GM12878 (cell line): ENCODE measurements around the gene RYR2. TPM values are rescaled to one million over a fixed set of nuclear protein-coding genes. Genes with fewer than 3 reads are reported as not detected.

Experiments used
- ATAC-seq: fragments of 200-7000 bp; cut with Tn5 transposase; 3 replicates; pipeline ENCODE4 v1.9.1; 2020; ENCODE audit warnings: mild to moderate bottlenecking, moderate library complexity
- BruUV-seq: library from RNA; stranded (reverse); fragments of 400-500 nt; replicated peaks from 2 replicates; lab custom pipeline; 2021; lab: Mats Ljungman, UMichigan
- CTCF ChIA-PET: fragments of 300-600 bp; sonication (Branson Sonifier 250); formaldehyde crosslinking; extraction: SDS; loops from one replicate; lab custom pipeline; 2021; ENCODE audit warnings: inconsistent platforms; lab: Yijun Ruan, JAX
- POLR2A ChIA-PET: fragments of 350-600 bp; formaldehyde crosslinking; extraction: SDS; loops from one replicate; lab custom pipeline; 2021; ENCODE audit warnings: inconsistent platforms; lab: Charles Lee
- RAD21 ChIA-PET: fragments of 300-600 bp; sonication (Branson Sonifier 250); formaldehyde crosslinking; loops from one replicate; lab custom pipeline; 2023; ENCODE audit warnings: antibody characterized with exemption; ENCODE audit not compliant: unreplicated experiment; lab: Charles Lee
- SMC1A ChIA-PET: fragments of 300-600 bp; sonication (Branson Sonifier 250); formaldehyde crosslinking; loops from one replicate; lab custom pipeline; 2023; ENCODE audit not compliant: unreplicated experiment, uncharacterized antibody; lab: Charles Lee
- DNase-seq: peaks from one replicate; pipeline ENCODE4 v3.0.0-alpha.2; 2011; ENCODE audit warnings: low read depth, low spot score
- FAIRE-seq: peaks from 3 replicates; lab custom pipeline; 2011; peaks lifted over from hg19 to GRCh38; lab: Jason Lieb, UNC
- H2AFZ ChIP-seq: 2 replicates; pipeline ENCODE4 v1.6.0; 2011; ENCODE audit warnings: low read depth, low read length, control low read depth; ENCODE audit not compliant: control insufficient read depth
- H3K27ac ChIP-seq: 2 replicates; pipeline ENCODE4 v1.5.1; 2011; ENCODE audit warnings: control low read depth; ENCODE audit not compliant: control insufficient read depth, insufficient read depth
- H3K27me3 ChIP-seq, 2 experiments: replicated peaks in 1 of 2; 2 replicates each; pipeline versions ENCODE4 v1.6.0 to v1.6.1; 2011; ENCODE audit warnings: low read length in 1 of 2; ENCODE audit not compliant: control insufficient read depth in 2 of 2, insufficient read depth in 2 of 2
- H3K36me3 ChIP-seq, 2 experiments: 2 replicates each; pipeline ENCODE4 v1.5.1; 2011; ENCODE audit warnings: low read length in 1 of 2; ENCODE audit not compliant: control insufficient read depth in 2 of 2, insufficient read depth in 2 of 2
- H3K4me1 ChIP-seq: 2 replicates; pipeline ENCODE4 v1.6.1; 2011; ENCODE audit warnings: mild to moderate bottlenecking, low read length, moderate library complexity, mixed read lengths; ENCODE audit not compliant: control insufficient read depth, insufficient read depth
- H3K4me2 ChIP-seq: 2 replicates; pipeline ENCODE4 v1.6.0; 2011; ENCODE audit warnings: control low read depth; ENCODE audit not compliant: control insufficient read depth, insufficient read depth
- H3K4me3 ChIP-seq: fragments of 200-600 bp; sonication (generic); 2 replicates; pipeline ENCODE4 v1.5.1; 2016
- H3K79me2 ChIP-seq: 2 replicates; pipeline ENCODE4 v1.6.0; 2011; ENCODE audit warnings: low read length; ENCODE audit not compliant: control insufficient read depth, insufficient read depth
- H3K9ac ChIP-seq: 2 replicates; pipeline ENCODE4 v1.8.0; 2011; ENCODE audit warnings: low read length, control low read depth, mixed read lengths; ENCODE audit not compliant: control insufficient read depth, insufficient read depth
- H3K9me3 ChIP-seq: replicated peaks from 3 replicates; pipeline ENCODE4 v1.5.1; 2011; ENCODE audit warnings: mild to moderate bottlenecking, low read length; ENCODE audit not compliant: control insufficient read depth, insufficient read depth
- H4K20me1 ChIP-seq: 2 replicates; pipeline ENCODE4 v1.6.0; 2011; ENCODE audit not compliant: control insufficient read depth, insufficient read depth
- ASH2L ChIP-seq: fragments of 300-600, 200-600 bp; sonication (generic); IDR thresholded peaks from 2 replicates; pipeline ENCODE4 v1.6.1; 2017; ENCODE audit warnings: low read depth, mild to moderate bottlenecking, borderline replicate concordance
- CHD2 ChIP-seq: IDR thresholded peaks from 2 replicates; pipeline ENCODE4 v1.6.1; 2011; ENCODE audit warnings: low read depth, low read length, improper control_type of control experiment, borderline replicate concordance
- MYB ChIP-seq: fragments of 150-350 bp; IDR thresholded peaks from 2 replicates; pipeline ENCODE4 v1.6.1; 2014; ENCODE audit warnings: mild to moderate bottlenecking, low read depth, low read length, borderline replicate concordance
- NFYB ChIP-seq: IDR thresholded peaks from 2 replicates; pipeline ENCODE4 v1.6.1; 2011; ENCODE audit warnings: low read depth, mild to moderate bottlenecking, low read length, improper control_type of control experiment, moderate library complexity; ENCODE audit not compliant: insufficient read depth
- PAX8 ChIP-seq: fragments of 450-650 bp; IDR thresholded peaks from 2 replicates; pipeline ENCODE4 v1.6.1; 2017; ENCODE audit warnings: mild to moderate bottlenecking, moderate library complexity
- RFX5 ChIP-seq: IDR thresholded peaks from 2 replicates; pipeline ENCODE4 v1.6.1; 2011; ENCODE audit warnings: low read depth, low read length, improper control_type of control experiment
- SIX5 ChIP-seq: IDR thresholded peaks from 2 replicates; pipeline ENCODE4 v1.6.1; 2011; ENCODE audit warnings: mild to moderate bottlenecking, low read depth, low read length, moderate library complexity; ENCODE audit not compliant: severe bottlenecking
- SREBF1 ChIP-seq: IDR thresholded peaks from 2 replicates; pipeline ENCODE4 v1.6.1; 2012; ENCODE audit warnings: mild to moderate bottlenecking, low read length
- STAT1 ChIP-seq: fragments of 450-650 bp; conservative IDR thresholded peaks from 2 replicates; pipeline ENCODE4 v1.6.1; 2014; ENCODE audit warnings: antibody characterized with exemption, mild to moderate bottlenecking
- TCF12 ChIP-seq: IDR thresholded peaks from 2 replicates; pipeline ENCODE4 v1.6.1; 2011; ENCODE audit warnings: low read depth, mild to moderate bottlenecking, low read length
- ZZZ3 ChIP-seq: IDR thresholded peaks from 2 replicates; pipeline ENCODE4 v1.6.1; 2011; ENCODE audit warnings: low read depth; ENCODE audit not compliant: control insufficient read depth, insufficient read length
- WGBS: methylation state at CpG from one replicate; pipeline ENCODE4 v1.1.6; 2016; ENCODE audit warnings: low lambda C conversion rate; ENCODE audit not compliant: insufficient replicate concordance, insufficient coverage; ENCODE audit errors: missing lambda C conversion rate; 5-methylcytosine and 5-hydroxymethylcytosine counted together
- in situ Hi-C: fragments of 300-500 bp; cut with MboI; formaldehyde crosslinking; loops from 9 replicates; pipeline ENCODE4 v1.14.3; 2018; ENCODE audit warnings: mixed read lengths
- intact Hi-C: fragments of 100-400 bp; cut with micrococcal nuclease; formaldehyde crosslinking; loops from one replicate; pipeline ENCODE4 v1.14.2; 2022; ENCODE audit not compliant: unreplicated experiment
- polyA plus RNA-seq, 11 experiments: library from polyadenylated mRNA; depleted of rRNA in 4 of 11; unstranded in 6 of 11; stranded (reverse) in 5 of 11; fragments of >200 nt; fragmentation: Nextera tagmentation in 4 of 11; fragmentation: Illumina TruSeq in 1 of 11; extraction: Ambion mirVana in 4 of 11; extraction: Trizol in 1 of 11; gene quantifications; 1 replicate in 1 of 11; 2 replicates in 10 of 11; pipeline versions ENCODE4 v1.2.1 to v1.2.3, GENCODE V29; 2011 to 2016; ENCODE audit warnings: inconsistent platforms in 2 of 11, missing spikeins in 2 of 11, low read depth in 1 of 11
- total RNA-seq, 4 experiments: library from RNA; depleted of rRNA in 3 of 4; stranded (reverse); fragments of >200 nt in 3 of 4; fragmentation: Illumina TruSeq in 1 of 4; extraction: Trizol in 1 of 4; gene quantifications; 2 replicates each; pipeline versions ENCODE4 v1.2.1 to v1.2.3, GENCODE V29; 2013 to 2021
- TF ChIP-seq, protein P1 (sequence below): fragments of 450-650 bp; IDR thresholded peaks from 2 replicates; pipeline ENCODE4 v1.6.1; 2017; ENCODE audit warnings: low read depth, mild to moderate bottlenecking, moderate library complexity
- TF ChIP-seq, protein P2 (sequence below): IDR thresholded peaks from 2 replicates; pipeline ENCODE4 v1.6.1; 2012; ENCODE audit warnings: low read depth, low read length, improper control_type of control experiment
- TF ChIP-seq, protein P3 (sequence below): fragments of 450-650 bp; IDR thresholded peaks from 2 replicates; pipeline ENCODE4 v1.6.1; 2018; ENCODE audit warnings: borderline replicate concordance, mild to moderate bottlenecking; ENCODE audit not compliant: partially characterized antibody

Gene RYR2
- total and polyA plus RNA-seq, 10 of the 15 experiments (the other 5 are each of a cell fraction or from before 2014, with no cell fraction given): 0.01 to 0.04 TPM; not detected in 8

DNA sequence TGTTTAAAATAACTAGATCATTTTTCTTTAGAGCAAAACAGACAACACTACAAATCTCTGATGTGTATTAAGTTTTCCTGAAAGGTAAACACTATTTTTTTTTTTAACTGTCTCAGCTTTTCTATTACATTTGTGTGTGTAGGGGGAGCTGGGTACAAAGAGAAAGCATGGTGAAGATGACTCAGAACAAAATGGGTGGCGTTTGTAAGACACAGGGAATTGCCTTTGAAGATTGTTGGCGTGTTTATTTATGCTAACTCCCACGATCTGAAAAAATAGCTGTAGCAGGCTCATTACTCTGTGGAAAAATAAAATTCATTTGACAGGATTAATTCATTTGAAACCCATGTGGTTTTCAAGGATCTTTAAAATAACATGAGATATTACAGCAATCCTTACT, 285.1 kb downstream of the RYR2 start:
- ChIA-PET CTCF (no interaction called here), RAD21 (no interaction called here), SMC1A (interaction anchor here (0.6 kb wide), 1 partner anchor 474 kb away, joined by 3 read pairs; no protein-coding TSS in a partner anchor), POLR2A (no interaction called here)
- in situ Hi-C loops: no loop called here
- Histone ChIP-seq H3K4me1 (no peaks in the 10 kb centered on the region), H3K4me2 (no peak overlapping the region), H3K4me3 (no peak overlapping the region), H3K9me3 (no peaks in the 10 kb centered on the region), H3K27ac (no peak overlapping the region), H3K36me3 (no peaks in the 10 kb centered on the region), H3K9ac (no peak overlapping the region), H2AFZ (no peak overlapping the region), H4K20me1 (no peaks in the 10 kb centered on the region), H3K27me3 (no peaks in the 10 kb centered on the region), H3K79me2 (no peaks in the 10 kb centered on the region)
- TF ChIP-seq, protein P1, sequence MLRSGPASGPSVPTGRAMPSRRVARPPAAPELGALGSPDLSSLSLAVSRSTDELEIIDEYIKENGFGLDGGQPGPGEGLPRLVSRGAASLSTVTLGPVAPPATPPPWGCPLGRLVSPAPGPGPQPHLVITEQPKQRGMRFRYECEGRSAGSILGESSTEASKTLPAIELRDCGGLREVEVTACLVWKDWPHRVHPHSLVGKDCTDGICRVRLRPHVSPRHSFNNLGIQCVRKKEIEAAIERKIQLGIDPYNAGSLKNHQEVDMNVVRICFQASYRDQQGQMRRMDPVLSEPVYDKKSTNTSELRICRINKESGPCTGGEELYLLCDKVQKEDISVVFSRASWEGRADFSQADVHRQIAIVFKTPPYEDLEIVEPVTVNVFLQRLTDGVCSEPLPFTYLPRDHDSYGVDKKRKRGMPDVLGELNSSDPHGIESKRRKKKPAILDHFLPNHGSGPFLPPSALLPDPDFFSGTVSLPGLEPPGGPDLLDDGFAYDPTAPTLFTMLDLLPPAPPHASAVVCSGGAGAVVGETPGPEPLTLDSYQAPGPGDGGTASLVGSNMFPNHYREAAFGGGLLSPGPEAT: no peak
- TF ChIP-seq, protein P2, sequence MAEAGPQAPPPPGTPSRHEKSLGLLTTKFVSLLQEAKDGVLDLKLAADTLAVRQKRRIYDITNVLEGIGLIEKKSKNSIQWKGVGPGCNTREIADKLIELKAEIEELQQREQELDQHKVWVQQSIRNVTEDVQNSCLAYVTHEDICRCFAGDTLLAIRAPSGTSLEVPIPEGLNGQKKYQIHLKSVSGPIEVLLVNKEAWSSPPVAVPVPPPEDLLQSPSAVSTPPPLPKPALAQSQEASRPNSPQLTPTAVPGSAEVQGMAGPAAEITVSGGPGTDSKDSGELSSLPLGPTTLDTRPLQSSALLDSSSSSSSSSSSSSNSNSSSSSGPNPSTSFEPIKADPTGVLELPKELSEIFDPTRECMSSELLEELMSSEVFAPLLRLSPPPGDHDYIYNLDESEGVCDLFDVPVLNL: no peak
- TF ChIP-seq MYB (no peak), ASH2L (no peak), RFX5 (no peak), SREBF1 (no peak), CHD2 (no peak), NFYB (no peak), ZZZ3 (no peak), SIX5 (no peak), PAX8 (no peak), STAT1 (no peak), TCF12 (no peak)
- TF ChIP-seq, protein P3, sequence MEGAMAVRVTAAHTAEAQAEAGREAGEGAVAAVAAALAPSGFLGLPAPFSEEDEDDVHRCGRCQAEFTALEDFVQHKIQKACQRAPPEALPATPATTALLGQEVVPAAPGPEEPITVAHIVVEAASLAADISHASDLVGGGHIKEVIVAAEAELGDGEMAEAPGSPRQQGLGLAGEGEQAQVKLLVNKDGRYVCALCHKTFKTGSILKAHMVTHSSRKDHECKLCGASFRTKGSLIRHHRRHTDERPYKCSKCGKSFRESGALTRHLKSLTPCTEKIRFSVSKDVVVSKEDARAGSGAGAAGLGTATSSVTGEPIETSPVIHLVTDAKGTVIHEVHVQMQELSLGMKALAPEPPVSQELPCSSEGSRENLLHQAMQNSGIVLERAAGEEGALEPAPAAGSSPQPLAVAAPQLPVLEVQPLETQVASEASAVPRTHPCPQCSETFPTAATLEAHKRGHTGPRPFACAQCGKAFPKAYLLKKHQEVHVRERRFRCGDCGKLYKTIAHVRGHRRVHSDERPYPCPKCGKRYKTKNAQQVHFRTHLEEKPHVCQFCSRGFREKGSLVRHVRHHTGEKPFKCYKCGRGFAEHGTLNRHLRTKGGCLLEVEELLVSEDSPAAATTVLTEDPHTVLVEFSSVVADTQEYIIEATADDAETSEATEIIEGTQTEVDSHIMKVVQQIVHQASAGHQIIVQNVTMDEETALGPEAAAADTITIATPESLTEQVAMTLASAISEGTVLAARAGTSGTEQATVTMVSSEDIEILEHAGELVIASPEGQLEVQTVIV: no peak
- BruUV-seq: no TSS peak
- intact Hi-C loops: no loop called here
- DNase-seq (no peak), ATAC-seq (no peak), FAIRE-seq (no peak)
- 3% methylated on average over 3 of the region's 3 CpGs for WGBS
